IPS-20b (cell line): ENCODE measurements around the gene FAM114A1.

ENCODE experiments used
- H3K27ac ChIP-seq: one replicate; pipeline ENCODE4 v1.5.1; 2013; ENCODE audit warnings: low read length
- H3K27me3 ChIP-seq: 2 replicates; pipeline ENCODE4 v1.6.1; 2013; ENCODE audit warnings: mild to moderate bottlenecking, low read length, inconsistent platforms; ENCODE audit not compliant: insufficient read depth
- H3K36me3 ChIP-seq: 2 replicates; pipeline ENCODE4 v1.6.1; 2013; ENCODE audit warnings: low read depth, mild to moderate bottlenecking, inconsistent platforms, low read length, moderate library complexity; ENCODE audit not compliant: insufficient read depth
- H3K4me1 ChIP-seq: 2 replicates; pipeline ENCODE4 v1.6.1; 2013; ENCODE audit warnings: mild to moderate bottlenecking, control low read depth, inconsistent platforms, low read length, moderate library complexity; ENCODE audit not compliant: insufficient read depth
- H3K4me3 ChIP-seq: 2 replicates; pipeline ENCODE4 v1.5.1; 2013; ENCODE audit warnings: mild to moderate bottlenecking, low read length, inconsistent platforms
- H3K9ac ChIP-seq: 2 replicates; pipeline ENCODE4 v1.6.1; 2013; ENCODE audit warnings: low read depth, mild to moderate bottlenecking, inconsistent platforms, low read length, moderate library complexity
- H3K9me3 ChIP-seq: 2 replicates; pipeline ENCODE4 v1.6.1; 2013; ENCODE audit warnings: mild to moderate bottlenecking, low read depth, low read length, inconsistent platforms; ENCODE audit not compliant: insufficient read depth

The FAM114A1 gene

GRCh38 chr4:38860788-38861424, 6.7 kb upstream of the FAM114A1 start:
- H3K9me3 ChIP-seq = no peaks in the 10 kb centered on the region
- H3K4me1 ChIP-seq = peaks cover 10% of the 10 kb centered on the region; the same call in 1 of the 2 replicates
- H3K9ac ChIP-seq = no peak overlapping the region
- no peaks in the 10 kb centered on the region for H3K27me3 ChIP-seq
- no peak overlapping the region for H3K27ac ChIP-seq
- H3K4me3 ChIP-seq = no peak overlapping the region
- H3K36me3 ChIP-seq = no peaks in the 10 kb centered on the region

DNA sequence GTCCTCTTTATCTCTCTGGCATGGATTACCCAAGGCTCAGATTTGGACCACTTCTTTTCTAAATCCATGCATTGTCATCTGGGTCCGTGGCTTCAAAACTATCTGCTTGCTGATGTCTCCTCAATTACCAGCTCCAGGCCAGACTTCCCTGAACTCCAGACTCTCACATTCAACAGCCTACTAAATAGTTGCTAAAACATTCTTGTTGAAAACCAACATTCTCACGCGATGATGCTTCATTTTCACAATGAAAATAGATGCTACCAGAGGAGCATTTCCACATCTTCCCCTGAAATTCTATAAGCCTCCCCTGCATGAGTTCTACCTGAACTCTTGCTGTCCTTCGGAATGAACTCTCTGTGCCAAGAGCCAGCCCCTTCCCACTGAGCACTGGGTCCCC, 5.8 kb upstream of the FAM114A1 start:
- H3K4me3 ChIP-seq = no peak overlapping the region
- H3K4me1 ChIP-seq = peaks cover 11% of the 10 kb centered on the region; the same call in 1 of the 2 replicates
- peaks cover 2% of the 10 kb centered on the region; the same call in 1 of the 2 replicates for H3K27me3 ChIP-seq
- H3K36me3 ChIP-seq = no peaks in the 10 kb centered on the region
- H3K9ac ChIP-seq = no peak overlapping the region
- no peaks in the 10 kb centered on the region for H3K9me3 ChIP-seq
- H3K27ac ChIP-seq = no peak overlapping the region

- H3K9ac ChIP-seq = no peak overlapping the region
- peaks cover 5% of the 10 kb centered on the region; the same call in 1 of the 2 replicates for H3K4me1 ChIP-seq
- no peaks in the 10 kb centered on the region for H3K9me3 ChIP-seq
- H3K36me3 ChIP-seq = 0 out of 2 replicates have a peak, but pooled peaks cover 4% of the 10 kb centered on the region
- peaks cover 17% of the 10 kb centered on the region; the same call in 1 of the 2 replicates for H3K27me3 ChIP-seq
- H3K4me3 ChIP-seq = no peak overlapping the region
- H3K27ac ChIP-seq = no peak overlapping the region
Observed at GRCh38 chr4:38865445-38865844, 2.2 kb upstream of the FAM114A1 start.

DNA sequence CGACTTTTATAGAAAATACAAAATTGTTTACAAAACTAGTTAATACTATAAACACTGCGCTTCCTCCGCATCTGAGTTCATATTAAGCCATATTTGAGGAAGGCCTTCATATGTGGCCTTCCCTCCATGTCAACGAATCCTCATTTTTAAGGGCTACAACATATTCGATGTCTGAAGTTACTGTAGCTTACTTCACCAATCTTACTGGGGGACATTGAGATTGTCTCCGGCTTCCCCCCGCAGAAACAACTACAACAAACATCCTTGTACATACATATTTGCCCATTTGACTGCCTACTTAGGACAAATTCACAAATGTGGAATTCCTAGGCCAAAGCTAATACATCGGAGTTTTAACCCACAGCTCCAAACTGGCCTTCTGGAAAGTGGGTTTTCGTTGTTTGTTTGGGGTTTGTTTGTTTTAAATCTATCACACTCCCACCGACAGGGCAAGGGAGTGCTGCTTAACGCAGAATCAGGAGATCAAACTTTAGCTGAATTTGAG, 581 bp upstream of the FAM114A1 start:
- H3K27me3 ChIP-seq = peaks cover 17% of the 10 kb centered on the region; the same call in 1 of the 2 replicates
- H3K4me1 ChIP-seq = peaks cover 5% of the 10 kb centered on the region; the same call in 1 of the 2 replicates
- 0 out of 2 replicates have a peak, but pooled peaks cover 4% of the 10 kb centered on the region for H3K36me3 ChIP-seq
- H3K27ac ChIP-seq = no peak overlapping the region
- H3K9me3 ChIP-seq = no peaks in the 10 kb centered on the region
- H3K4me3 ChIP-seq = peak overlapping the region; percentile 83
- H3K9ac ChIP-seq = peak overlapping the region; percentile 70

DNA sequence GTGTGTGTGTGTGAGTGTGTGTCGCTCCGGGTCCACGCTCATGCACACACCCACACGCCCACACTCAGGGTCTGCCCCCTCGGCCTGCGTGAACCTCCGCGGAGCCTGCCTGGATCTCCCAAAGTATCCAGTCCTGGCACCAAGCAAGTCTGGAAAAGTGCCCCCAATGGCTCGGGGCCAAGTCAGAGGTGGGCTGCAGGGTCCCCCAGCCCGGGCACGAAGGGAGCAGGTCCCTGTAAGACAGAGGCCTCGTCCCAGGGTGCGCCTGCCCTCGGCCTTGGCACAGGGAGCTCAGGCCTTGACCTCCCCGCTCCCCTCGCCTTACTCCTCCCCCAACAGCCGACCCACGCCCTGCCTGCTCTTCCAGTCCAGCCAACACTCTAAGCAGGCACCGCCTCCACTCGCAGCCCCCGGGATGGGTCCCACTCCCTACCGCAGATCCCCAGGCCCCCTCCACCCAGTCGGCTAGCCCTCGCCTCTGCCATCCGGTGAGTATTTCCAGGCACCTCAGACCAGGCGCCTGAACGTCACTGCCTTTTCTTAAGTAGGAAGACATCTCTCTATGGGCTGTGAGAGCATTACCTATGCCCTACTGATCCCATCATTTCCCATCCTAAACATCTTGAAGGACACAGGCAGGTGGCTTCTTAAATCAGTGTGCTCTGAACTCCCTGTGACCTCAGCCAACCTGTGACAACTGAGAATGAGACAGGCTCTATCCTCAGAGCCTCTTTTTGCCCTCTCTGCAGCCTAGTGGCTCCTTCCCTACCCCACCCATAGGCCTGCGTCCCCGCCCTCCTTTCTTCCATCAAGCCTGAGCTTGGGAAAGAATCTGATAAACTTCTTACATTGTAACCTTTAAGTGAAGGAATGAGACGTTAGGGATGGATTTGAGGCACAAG, 704 bp downstream of the FAM114A1 start:
- Histone ChIP-seq H3K27ac (no peak overlapping the region), H3K4me3 (peak overlapping the region; percentile 83), H3K4me1 (peaks cover 5% of the 10 kb centered on the region; the same call in 1 of the 2 replicates), H3K9me3 (no peaks in the 10 kb centered on the region), H3K9ac (peak overlapping the region; percentile 71), H3K36me3 (0 out of 2 replicates have a peak, but pooled peaks cover 4% of the 10 kb centered on the region), H3K27me3 (peaks cover 17% of the 10 kb centered on the region; the same call in 1 of the 2 replicates)

- Histone ChIP-seq H3K9ac (no peak overlapping the region), H3K36me3 (0 out of 2 replicates have a peak, but pooled peaks cover 4% of the 10 kb centered on the region), H3K9me3 (no peaks in the 10 kb centered on the region), H3K4me3 (no peak overlapping the region), H3K4me1 (peaks cover 5% of the 10 kb centered on the region; the same call in 1 of the 2 replicates), H3K27me3 (peaks cover 17% of the 10 kb centered on the region; the same call in 1 of the 2 replicates), H3K27ac (no peak overlapping the region)
Observed at GRCh38 chr4:38869511-38869910, 1.9 kb downstream of the FAM114A1 start.

GRCh38 chr4:38870098-38870808, 2.6 kb downstream of the FAM114A1 start:
- H3K9ac ChIP-seq = no peak overlapping the region
- H3K36me3 ChIP-seq = 0 out of 2 replicates have a peak, but pooled peaks cover 4% of the 10 kb centered on the region
- no peak overlapping the region for H3K27ac ChIP-seq
- H3K4me3 ChIP-seq = no peak overlapping the region
- H3K4me1 ChIP-seq = peaks cover 5% of the 10 kb centered on the region; the same call in 1 of the 2 replicates
- no peaks in the 10 kb centered on the region for H3K9me3 ChIP-seq
- H3K27me3 ChIP-seq = peaks cover 17% of the 10 kb centered on the region; the same call in 1 of the 2 replicates

GRCh38 chr4:38871593-38871992, 4.0 kb downstream of the FAM114A1 start:
- no peak overlapping the region for H3K27ac ChIP-seq

DNA sequence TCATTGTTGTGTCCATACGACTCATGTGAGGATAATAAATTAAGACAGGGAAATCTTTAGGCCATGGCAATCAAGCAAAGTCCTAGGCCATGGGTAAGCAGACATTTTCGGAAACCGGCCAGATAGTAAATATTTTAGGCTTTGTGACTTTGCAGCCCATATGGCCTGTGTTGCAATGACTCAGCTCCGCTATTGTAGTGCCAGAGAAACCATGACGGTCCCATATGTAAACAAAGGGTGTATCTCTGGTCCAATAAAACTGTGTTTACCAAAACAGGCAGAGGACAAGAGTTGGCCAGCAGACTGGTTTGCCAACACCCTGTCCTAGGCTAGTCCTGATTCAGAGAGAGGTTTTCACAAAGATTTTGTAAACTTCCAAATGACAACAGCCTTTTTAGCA, 5.0 kb downstream of the FAM114A1 start:
- peaks cover 11% of the 10 kb centered on the region; the same call in 1 of the 2 replicates for H3K27me3 ChIP-seq
- H3K9ac ChIP-seq = no peak overlapping the region
- H3K4me1 ChIP-seq = no peaks in the 10 kb centered on the region
- no peaks in the 10 kb centered on the region for H3K9me3 ChIP-seq
- 0 out of 2 replicates have a peak, but pooled peaks cover 4% of the 10 kb centered on the region for H3K36me3 ChIP-seq
- no peak overlapping the region for H3K27ac ChIP-seq
- no peak overlapping the region for H3K4me3 ChIP-seq

More at GRCh38 chr4:38871593-38871992, 4.0 kb downstream of the FAM114A1 start:
- Histone ChIP-seq H3K9ac (no peak overlapping the region), H3K27me3 (peaks cover 17% of the 10 kb centered on the region; the same call in 1 of the 2 replicates), H3K9me3 (no peaks in the 10 kb centered on the region), H3K4me3 (no peak overlapping the region), H3K4me1 (peaks cover 5% of the 10 kb centered on the region; the same call in 1 of the 2 replicates), H3K36me3 (0 out of 2 replicates have a peak, but pooled peaks cover 4% of the 10 kb centered on the region)

GRCh38 chr4:38873290-38873944, 5.8 kb downstream of the FAM114A1 start:
- no peaks in the 10 kb centered on the region for H3K9me3 ChIP-seq
- H3K4me1 ChIP-seq = no peaks in the 10 kb centered on the region
- no peak overlapping the region for H3K27ac ChIP-seq
- no peak overlapping the region for H3K9ac ChIP-seq
- H3K4me3 ChIP-seq = no peak overlapping the region
- H3K36me3 ChIP-seq = 0 out of 2 replicates have a peak, but pooled peaks cover 4% of the 10 kb centered on the region
- peaks cover 4% of the 10 kb centered on the region; the same call in 1 of the 2 replicates for H3K27me3 ChIP-seq
